SK-N-SH (cell line): Measurements from ENCODE around the gene VWA5B1. TPM values are rescaled to one million over a fixed set of nuclear protein-coding genes. Genes with fewer than 3 reads are reported as not detected.

Experiments
- CTCF ChIA-PET: fragments of 300-600, 350-600 bp; formaldehyde crosslinking; extraction: SDS; loops from one replicate; lab custom pipeline; 2021; lab: Yijun Ruan, JAX
- POLR2A ChIA-PET: fragments of 350-600 bp; sonication (Branson Sonifier 250); formaldehyde crosslinking; extraction: SDS; loops from one replicate; lab custom pipeline; 2020; ENCODE audit warnings: antibody characterized with exemption, inconsistent platforms; lab: Yijun Ruan, JAX
- DNase-seq: peaks from one replicate; pipeline ENCODE4 v3.0.0; 2012
- H2AFZ ChIP-seq: fragments of 200-600 bp; sonication (generic); 2 replicates; pipeline ENCODE4 v1.8.1; 2016; ENCODE audit warnings: antibody characterized with exemption, mild to moderate bottlenecking, low read depth
- H3F3A ChIP-seq: fragments of 200-600 bp; sonication (generic); replicated peaks from 2 replicates; pipeline ENCODE3; 2016; ENCODE audit warnings: antibody characterized with exemption, mild to moderate bottlenecking; ENCODE audit not compliant: insufficient read depth
- H3K27ac ChIP-seq, 2 experiments: fragments of 200-500 bp in 1 of 2; fragments of 200-600 bp in 1 of 2; sonication (Bioruptor generic) in 1 of 2; sonication (generic), shearing (Covaris generic) in 1 of 2; 2 replicates each; pipeline versions ENCODE4 v1.5.1 to v1.6.1; 2014 to 2016; ENCODE audit warnings: low read depth in 2 of 2, inconsistent platforms in 1 of 2, low read length in 1 of 2, mild to moderate bottlenecking in 1 of 2, mixed read lengths in 1 of 2
- H3K27me3 ChIP-seq: fragments of 200-600 bp; sonication (generic), shearing (Covaris generic); 2 replicates; pipeline ENCODE4 v1.6.1; 2016; ENCODE audit warnings: mixed run types; ENCODE audit not compliant: insufficient read depth
- H3K36me3 ChIP-seq, 2 experiments: fragments of 200-500 bp in 1 of 2; fragments of 200-600 bp in 1 of 2; sonication (Bioruptor generic) in 1 of 2; sonication (generic) in 1 of 2; replicated peaks in 1 of 2; 2 replicates each; pipeline versions ENCODE3 to v1.5.1; 2014 to 2016; ENCODE audit warnings: low read length in 1 of 2, mild to moderate bottlenecking in 1 of 2; ENCODE audit not compliant: insufficient read depth in 2 of 2, control insufficient read depth in 1 of 2
- H3K4me1 ChIP-seq, 2 experiments: fragments of 200-500 bp in 1 of 2; fragments of 200-600 bp in 1 of 2; sonication (Bioruptor generic) in 1 of 2; sonication (generic), shearing (Covaris generic) in 1 of 2; 2 replicates each; pipeline versions ENCODE4 v1.5.1 to v1.6.1; 2014 to 2016; ENCODE audit warnings: low read depth in 1 of 2, low read length in 1 of 2, mixed run types in 1 of 2; ENCODE audit not compliant: insufficient read depth in 2 of 2, control insufficient read depth in 1 of 2
- H3K4me2 ChIP-seq: fragments of 200-600 bp; sonication (generic), shearing (Covaris generic); 2 replicates; pipeline ENCODE4 v1.6.1; 2017; ENCODE audit warnings: mixed run types
- H3K4me3 ChIP-seq, 2 experiments: fragments of 200-500 bp in 1 of 2; fragments of 200-600 bp in 1 of 2; sonication (Bioruptor generic) in 1 of 2; sonication (generic), shearing (Covaris generic) in 1 of 2; 2 replicates each; pipeline versions ENCODE4 v1.5.1 to v1.8.1; 2014 to 2016; ENCODE audit warnings: low read depth in 2 of 2, inconsistent platforms in 1 of 2, low read length in 1 of 2, mild to moderate bottlenecking in 1 of 2, mixed read lengths in 1 of 2, moderate library complexity in 1 of 2
- H3K79me2 ChIP-seq: fragments of 200-600 bp; sonication (generic); 2 replicates; pipeline ENCODE4 v1.8.1; 2017; ENCODE audit warnings: mild to moderate bottlenecking; ENCODE audit not compliant: insufficient read depth
- H3K9ac ChIP-seq: fragments of 200-600 bp; sonication (generic); 2 replicates; pipeline ENCODE4 v1.6.1; 2017; ENCODE audit warnings: mixed run types
- H3K9me2 ChIP-seq: fragments of 200-600 bp; sonication (generic); 2 replicates; pipeline ENCODE4 v1.6.1; 2017; ENCODE audit warnings: mixed run types
- H3K9me3 ChIP-seq: fragments of 200-600 bp; sonication (generic); 2 replicates; pipeline ENCODE4 v1.6.1; 2017; ENCODE audit warnings: mixed run types, mild to moderate bottlenecking, moderate library complexity
- H4K20me1 ChIP-seq: fragments of 200-600 bp; sonication (generic); 2 replicates; pipeline ENCODE4 v1.6.1; 2017; ENCODE audit warnings: mild to moderate bottlenecking, mixed run types; ENCODE audit not compliant: insufficient read depth
- CHD2 ChIP-seq: fragments of 150-350 bp; IDR thresholded peaks from 2 replicates; pipeline ENCODE4 v1.6.1; 2018; ENCODE audit warnings: low read length; ENCODE audit not compliant: partially characterized antibody
- ELF1 ChIP-seq: IDR thresholded peaks from 2 replicates; pipeline ENCODE4 v1.4.0; 2012
- EP300 ChIP-seq, 2 experiments: IDR thresholded peaks; 2 replicates each; pipeline versions ENCODE4 v1.4.0 to v1.6.1; 2012; ENCODE audit warnings: borderline replicate concordance in 1 of 2, low read depth in 1 of 2, low read length in 1 of 2
- EZH2phosphoT487 ChIP-seq: fragments of 200-600 bp; sonication (generic); IDR thresholded peaks from 2 replicates; pipeline ENCODE4 v1.6.1; 2017; ENCODE audit warnings: low read depth, mixed run types, mild to moderate bottlenecking, antibody characterized with exemption, moderate library complexity, borderline replicate concordance
- FOSL2 ChIP-seq: IDR thresholded peaks from 2 replicates; pipeline ENCODE4 v1.4.0; 2012; ENCODE audit warnings: low read depth, mild to moderate bottlenecking, moderate library complexity, borderline replicate concordance
- FOXJ3 ChIP-seq: sonication (generic); formaldehyde crosslinking; IDR thresholded peaks from 2 replicates; pipeline ENCODE4 v1.5.1; 2020; ENCODE audit warnings: mild to moderate bottlenecking, missing genetic modification reagents
- FOXM1 ChIP-seq: IDR thresholded peaks from 2 replicates; pipeline ENCODE4 v1.4.0; 2012; ENCODE audit warnings: low read depth, mild to moderate bottlenecking
- GABPA ChIP-seq: IDR thresholded peaks from 2 replicates; pipeline ENCODE4 v1.4.0; 2012; ENCODE audit warnings: low read depth, mild to moderate bottlenecking
- JUND ChIP-seq: IDR thresholded peaks from 2 replicates; pipeline ENCODE4 v1.4.0; 2012
- POLR2AphosphoS5 ChIP-seq: IDR thresholded peaks from 2 replicates; pipeline ENCODE4 v1.6.1; 2012; ENCODE audit warnings: low read depth, low read length
- RAD21 ChIP-seq: IDR thresholded peaks from 2 replicates; pipeline ENCODE4 v1.6.1; 2012; ENCODE audit warnings: mild to moderate bottlenecking, low read length
- RCOR1 ChIP-seq: fragments of 150-350 bp; IDR thresholded peaks from 2 replicates; pipeline ENCODE4 v1.6.1; 2017; ENCODE audit warnings: antibody characterized with exemption, low read length
- RFX5 ChIP-seq: IDR thresholded peaks from 2 replicates; pipeline ENCODE4 v1.6.1; 2012; ENCODE audit warnings: mild to moderate bottlenecking, improper control_type of control experiment, low read length
- RXRA ChIP-seq: IDR thresholded peaks from 2 replicates; pipeline ENCODE4 v1.4.0; 2012; ENCODE audit warnings: low read depth, mild to moderate bottlenecking, borderline replicate concordance
- SMC3 ChIP-seq: IDR thresholded peaks from 2 replicates; pipeline ENCODE4 v1.6.1; 2012; ENCODE audit warnings: low read depth, low read length, improper control_type of control experiment
- TAF1 ChIP-seq: IDR thresholded peaks from 2 replicates; pipeline ENCODE4 v1.6.1; 2012; ENCODE audit warnings: low read depth, mild to moderate bottlenecking, low read length, moderate library complexity, borderline replicate concordance
- YY1 ChIP-seq: IDR thresholded peaks from 2 replicates; pipeline ENCODE4 v1.4.0; 2012; ENCODE audit warnings: low read depth, mild to moderate bottlenecking
- WGBS: methylation state at CpG from one replicate; pipeline ENCODE4 v1.1.6; 2017; ENCODE audit warnings: low lambda C conversion rate; 5-methylcytosine and 5-hydroxymethylcytosine counted together
- polyA plus RNA-seq, 3 experiments: library from polyadenylated mRNA; depleted of rRNA; stranded (reverse); fragments of >200 nt; gene quantifications; 2 replicates each; pipeline ENCODE4 v1.2.3, GENCODE V29; 2012
- TF ChIP-seq, protein P1 (sequence below): fragments of 150-350 bp; IDR thresholded peaks from 2 replicates; pipeline ENCODE4 v1.6.1; 2016; ENCODE audit warnings: mild to moderate bottlenecking, low read depth, low read length
- TF ChIP-seq, protein P2 (sequence below): IDR thresholded peaks from 2 replicates; pipeline ENCODE4 v1.4.0; 2012; ENCODE audit warnings: low read depth, borderline replicate concordance
- TF ChIP-seq, protein P3 (sequence below): IDR thresholded peaks from 2 replicates; pipeline ENCODE4 v1.6.1; 2012; ENCODE audit warnings: mild to moderate bottlenecking, low read depth, low read length, moderate library complexity

Gene VWA5B1
- polyA plus RNA-seq, 1 of the 3 experiments (the other 2 are of a cell fraction): not detected

DNA sequence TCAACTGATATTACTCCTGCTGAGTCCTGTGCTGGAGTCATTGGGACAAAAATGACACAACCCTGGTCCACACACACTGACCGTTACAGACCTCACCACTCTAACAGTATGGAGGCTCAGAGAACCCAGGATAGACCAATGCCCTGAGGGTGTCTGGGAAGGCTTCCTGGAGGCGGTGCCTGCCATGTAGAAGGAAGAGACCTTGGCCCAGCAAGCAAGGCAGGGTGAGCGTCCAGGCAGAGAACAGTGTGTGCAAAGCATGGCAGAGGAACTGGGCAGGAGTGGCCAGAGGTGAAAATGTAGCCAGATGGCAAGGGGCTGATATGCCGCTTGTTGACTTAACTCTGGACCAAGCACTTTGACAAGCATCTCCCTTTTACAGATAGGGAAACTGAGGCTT is 85.5 kb downstream of the VWA5B1 start:
- H3K9me3 ChIP-seq: no peaks in the 10 kb centered on the region
- H3K4me1 ChIP-seq: no peaks in the 10 kb centered on the region; a peak in 1 of 4 replicates
- H3K9me2 ChIP-seq: no peaks in the 10 kb centered on the region
- no peaks in the 10 kb centered on the region for H3K79me2 ChIP-seq
- no peak overlapping the region for H3K9ac ChIP-seq
- TF ChIP-seq SMC3 (no peak), RCOR1 (no peak), CHD2 (no peak), GABPA (no peak), ELF1 (no peak), EZH2phosphoT487 (no peak), EP300 (IDR thresholded peaks at IDR 0.05; ENCODE audit: borderline replicate concordance in 1 of 2, low read depth in 1 of 2, low read length in 1 of 2) (no peak), TAF1 (no peak), FOXJ3 (CRISPR knock-in tag) (no peak), JUND (no peak), POLR2AphosphoS5 (no peak), YY1 (no peak), RAD21 (no peak), FOXM1 (no peak), RFX5 (no peak), RXRA (no peak), FOSL2 (no peak)
- TF ChIP-seq, protein P1, sequence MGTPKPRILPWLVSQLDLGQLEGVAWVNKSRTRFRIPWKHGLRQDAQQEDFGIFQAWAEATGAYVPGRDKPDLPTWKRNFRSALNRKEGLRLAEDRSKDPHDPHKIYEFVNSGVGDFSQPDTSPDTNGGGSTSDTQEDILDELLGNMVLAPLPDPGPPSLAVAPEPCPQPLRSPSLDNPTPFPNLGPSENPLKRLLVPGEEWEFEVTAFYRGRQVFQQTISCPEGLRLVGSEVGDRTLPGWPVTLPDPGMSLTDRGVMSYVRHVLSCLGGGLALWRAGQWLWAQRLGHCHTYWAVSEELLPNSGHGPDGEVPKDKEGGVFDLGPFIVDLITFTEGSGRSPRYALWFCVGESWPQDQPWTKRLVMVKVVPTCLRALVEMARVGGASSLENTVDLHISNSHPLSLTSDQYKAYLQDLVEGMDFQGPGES: no peak
- TF ChIP-seq, protein P2, sequence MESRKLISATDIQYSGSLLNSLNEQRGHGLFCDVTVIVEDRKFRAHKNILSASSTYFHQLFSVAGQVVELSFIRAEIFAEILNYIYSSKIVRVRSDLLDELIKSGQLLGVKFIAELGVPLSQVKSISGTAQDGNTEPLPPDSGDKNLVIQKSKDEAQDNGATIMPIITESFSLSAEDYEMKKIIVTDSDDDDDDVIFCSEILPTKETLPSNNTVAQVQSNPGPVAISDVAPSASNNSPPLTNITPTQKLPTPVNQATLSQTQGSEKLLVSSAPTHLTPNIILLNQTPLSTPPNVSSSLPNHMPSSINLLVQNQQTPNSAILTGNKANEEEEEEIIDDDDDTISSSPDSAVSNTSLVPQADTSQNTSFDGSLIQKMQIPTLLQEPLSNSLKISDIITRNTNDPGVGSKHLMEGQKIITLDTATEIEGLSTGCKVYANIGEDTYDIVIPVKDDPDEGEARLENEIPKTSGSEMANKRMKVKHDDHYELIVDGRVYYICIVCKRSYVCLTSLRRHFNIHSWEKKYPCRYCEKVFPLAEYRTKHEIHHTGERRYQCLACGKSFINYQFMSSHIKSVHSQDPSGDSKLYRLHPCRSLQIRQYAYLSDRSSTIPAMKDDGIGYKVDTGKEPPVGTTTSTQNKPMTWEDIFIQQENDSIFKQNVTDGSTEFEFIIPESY: no peak
- TF ChIP-seq, protein P3, sequence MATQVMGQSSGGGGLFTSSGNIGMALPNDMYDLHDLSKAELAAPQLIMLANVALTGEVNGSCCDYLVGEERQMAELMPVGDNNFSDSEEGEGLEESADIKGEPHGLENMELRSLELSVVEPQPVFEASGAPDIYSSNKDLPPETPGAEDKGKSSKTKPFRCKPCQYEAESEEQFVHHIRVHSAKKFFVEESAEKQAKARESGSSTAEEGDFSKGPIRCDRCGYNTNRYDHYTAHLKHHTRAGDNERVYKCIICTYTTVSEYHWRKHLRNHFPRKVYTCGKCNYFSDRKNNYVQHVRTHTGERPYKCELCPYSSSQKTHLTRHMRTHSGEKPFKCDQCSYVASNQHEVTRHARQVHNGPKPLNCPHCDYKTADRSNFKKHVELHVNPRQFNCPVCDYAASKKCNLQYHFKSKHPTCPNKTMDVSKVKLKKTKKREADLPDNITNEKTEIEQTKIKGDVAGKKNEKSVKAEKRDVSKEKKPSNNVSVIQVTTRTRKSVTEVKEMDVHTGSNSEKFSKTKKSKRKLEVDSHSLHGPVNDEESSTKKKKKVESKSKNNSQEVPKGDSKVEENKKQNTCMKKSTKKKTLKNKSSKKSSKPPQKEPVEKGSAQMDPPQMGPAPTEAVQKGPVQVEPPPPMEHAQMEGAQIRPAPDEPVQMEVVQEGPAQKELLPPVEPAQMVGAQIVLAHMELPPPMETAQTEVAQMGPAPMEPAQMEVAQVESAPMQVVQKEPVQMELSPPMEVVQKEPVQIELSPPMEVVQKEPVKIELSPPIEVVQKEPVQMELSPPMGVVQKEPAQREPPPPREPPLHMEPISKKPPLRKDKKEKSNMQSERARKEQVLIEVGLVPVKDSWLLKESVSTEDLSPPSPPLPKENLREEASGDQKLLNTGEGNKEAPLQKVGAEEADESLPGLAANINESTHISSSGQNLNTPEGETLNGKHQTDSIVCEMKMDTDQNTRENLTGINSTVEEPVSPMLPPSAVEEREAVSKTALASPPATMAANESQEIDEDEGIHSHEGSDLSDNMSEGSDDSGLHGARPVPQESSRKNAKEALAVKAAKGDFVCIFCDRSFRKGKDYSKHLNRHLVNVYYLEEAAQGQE: no peak
- no peaks in the 10 kb centered on the region for H3K36me3 ChIP-seq
- POLR2A ChIA-PET: no interaction called here
- CTCF ChIA-PET: interaction anchor here (0.6 to 5.5 kb wide), 15 partner anchors 12 to 401 kb away, joined by 3 to 38 read pairs (median 5); partner anchors contain the start of gene CAMK2N1
- 81% methylated on average over 4 of the region's 4 CpGs for WGBS
- no peaks in the 10 kb centered on the region for H4K20me1 ChIP-seq
- peaks cover 6% of the 10 kb centered on the region for H3F3A ChIP-seq
- no peak for DNase-seq
- H3K4me2 ChIP-seq: peak overlapping the region; percentile 33; the same call in 1 of the 2 replicates
- no peak overlapping the region for H3K27ac ChIP-seq
- H3K4me3 ChIP-seq: no peak overlapping the region
- no peaks in the 10 kb centered on the region for H3K27me3 ChIP-seq
- H2AFZ ChIP-seq: no peak overlapping the region
